Lower lobe of right lung (tissue), 2 donors: ENCODE data around the gene ROBO4. TPM values are rescaled to one million over a fixed set of nuclear protein-coding genes. Genes with fewer than 3 reads are reported as not detected.

Experiments used
- ATAC-seq, 2 donors: fragments of 200-7000 bp; cut with Tn5 transposase; one replicate each; pipeline ENCODE4 v1.9.1; 2020 to 2022; ENCODE audit warnings: mild to moderate bottlenecking in 2 of 2, moderate library complexity in 2 of 2
- DNase-seq: peaks from one replicate; pipeline ENCODE4 v3.0.0-alpha.2; 2020
- H3K27ac ChIP-seq: fragments of 200-600 bp; one replicate; pipeline ENCODE4 v1.8.0; 2022
- H3K27me3 ChIP-seq: fragments of 200-600 bp; one replicate; pipeline ENCODE4 v1.8.0; 2022; ENCODE audit warnings: low read depth
- H3K36me3 ChIP-seq: fragments of 200-600 bp; one replicate; pipeline ENCODE4 v1.8.0; 2022; ENCODE audit warnings: mild to moderate bottlenecking
- H3K4me1 ChIP-seq: fragments of 200-600 bp; one replicate; pipeline ENCODE4 v1.8.0; 2022
- H3K4me3 ChIP-seq: fragments of 200-600 bp; one replicate; pipeline ENCODE4 v1.8.0; 2022; ENCODE audit warnings: mild to moderate bottlenecking
- H3K9me3 ChIP-seq: fragments of 200-600 bp; one replicate; pipeline ENCODE4 v1.8.0; 2022
- intact Hi-C: fragments of 100-400 bp; cut with DNase I; formaldehyde crosslinking; loops from one replicate; pipeline ENCODE4 v1.11.0; 2022
- total RNA-seq: library from RNA; stranded (reverse); fragmentation: NEBNext Ultra II Directional; extraction: Animal tissue kit (Norgen Biotek cat#: 25700); gene quantifications from one replicate; pipeline ENCODE4 v1.2.1, GENCODE V29; 2021
- TF ChIP-seq, protein P1 (sequence below): fragments of 200-600 bp; IDR thresholded peaks from one replicate; pipeline ENCODE4 v1.8.0; 2022; ENCODE audit warnings: antibody characterized with exemption, mild to moderate bottlenecking
- donor health status: DM: no; HTN: yes; CAD: no; lungs with severe emphysema.

The ROBO4 gene
- total RNA-seq, 1 donor from 2014 or later, result 58.3 TPM

DNA sequence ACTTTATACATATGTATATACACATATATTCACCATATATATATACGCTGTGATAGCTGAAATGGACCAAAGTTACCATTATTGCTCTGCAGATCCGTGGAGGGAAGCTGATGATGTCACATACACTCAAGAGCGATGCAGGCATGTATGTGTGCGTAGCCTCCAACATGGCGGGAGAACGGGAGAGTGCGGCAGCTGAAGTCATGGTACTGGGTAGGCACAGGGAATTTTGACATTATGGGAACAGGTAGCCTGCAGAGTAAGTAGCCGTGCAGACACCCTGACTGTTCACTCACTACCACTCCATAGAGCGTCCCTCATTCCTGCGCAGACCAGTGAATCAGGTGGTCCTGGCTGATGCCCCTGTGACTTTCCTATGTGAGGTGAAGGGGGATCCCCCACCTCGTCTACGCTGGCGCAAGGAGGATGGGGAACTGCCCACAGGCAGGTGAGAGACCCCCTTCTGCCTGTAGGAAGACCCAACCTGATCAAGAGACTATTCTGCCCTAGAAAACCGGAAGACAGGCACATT, 27.7 kb downstream of the ROBO4 start:
- intact Hi-C loops, result no loop called here
- ATAC-seq, result no peak
- TF ChIP-seq, protein P1, sequence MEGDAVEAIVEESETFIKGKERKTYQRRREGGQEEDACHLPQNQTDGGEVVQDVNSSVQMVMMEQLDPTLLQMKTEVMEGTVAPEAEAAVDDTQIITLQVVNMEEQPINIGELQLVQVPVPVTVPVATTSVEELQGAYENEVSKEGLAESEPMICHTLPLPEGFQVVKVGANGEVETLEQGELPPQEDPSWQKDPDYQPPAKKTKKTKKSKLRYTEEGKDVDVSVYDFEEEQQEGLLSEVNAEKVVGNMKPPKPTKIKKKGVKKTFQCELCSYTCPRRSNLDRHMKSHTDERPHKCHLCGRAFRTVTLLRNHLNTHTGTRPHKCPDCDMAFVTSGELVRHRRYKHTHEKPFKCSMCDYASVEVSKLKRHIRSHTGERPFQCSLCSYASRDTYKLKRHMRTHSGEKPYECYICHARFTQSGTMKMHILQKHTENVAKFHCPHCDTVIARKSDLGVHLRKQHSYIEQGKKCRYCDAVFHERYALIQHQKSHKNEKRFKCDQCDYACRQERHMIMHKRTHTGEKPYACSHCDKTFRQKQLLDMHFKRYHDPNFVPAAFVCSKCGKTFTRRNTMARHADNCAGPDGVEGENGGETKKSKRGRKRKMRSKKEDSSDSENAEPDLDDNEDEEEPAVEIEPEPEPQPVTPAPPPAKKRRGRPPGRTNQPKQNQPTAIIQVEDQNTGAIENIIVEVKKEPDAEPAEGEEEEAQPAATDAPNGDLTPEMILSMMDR, result no peak

DNA sequence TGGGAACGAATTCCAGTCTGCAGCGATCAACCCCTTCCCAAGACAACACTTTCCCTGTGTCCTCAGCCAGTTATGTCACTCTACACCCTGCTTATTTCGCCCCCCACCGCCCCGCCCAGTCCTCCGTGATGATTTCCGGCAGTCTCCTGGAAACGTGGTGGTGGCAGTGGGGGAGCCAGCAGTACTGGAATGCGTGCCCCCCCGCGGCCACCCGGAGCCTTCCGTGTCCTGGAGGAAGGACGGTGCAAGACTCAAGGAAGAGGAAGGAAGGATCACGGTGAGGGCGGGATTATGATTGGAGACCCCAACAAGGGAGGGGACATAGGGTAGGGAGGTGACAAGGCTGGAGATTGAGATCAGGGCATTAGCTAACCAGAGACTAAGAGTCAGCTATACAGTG, 28.3 kb downstream of the ROBO4 start:
- intact Hi-C loops, result no loop called here
- Histone ChIP-seq H3K9me3 (no peaks in the 10 kb centered on the region), H3K27me3 (peaks cover 80% of the 10 kb centered on the region), H3K4me1 (peaks cover 47% of the 10 kb centered on the region), H3K4me3 (no peak overlapping the region), H3K36me3 (no peaks in the 10 kb centered on the region), H3K27ac (no peak overlapping the region)
- no peak for DNase-seq
- TF ChIP-seq, protein P1, result no peak
- ATAC-seq, result no peak

More for the DNA sequence above, 27.7 kb downstream of the ROBO4 start:
- Histone ChIP-seq H3K4me3 (no peak overlapping the region), H3K27me3 (peaks cover 80% of the 10 kb centered on the region), H3K9me3 (no peaks in the 10 kb centered on the region), H3K27ac (no peak overlapping the region), H3K4me1 (peaks cover 43% of the 10 kb centered on the region), H3K36me3 (no peaks in the 10 kb centered on the region)
- no peak for DNase-seq

DNA sequence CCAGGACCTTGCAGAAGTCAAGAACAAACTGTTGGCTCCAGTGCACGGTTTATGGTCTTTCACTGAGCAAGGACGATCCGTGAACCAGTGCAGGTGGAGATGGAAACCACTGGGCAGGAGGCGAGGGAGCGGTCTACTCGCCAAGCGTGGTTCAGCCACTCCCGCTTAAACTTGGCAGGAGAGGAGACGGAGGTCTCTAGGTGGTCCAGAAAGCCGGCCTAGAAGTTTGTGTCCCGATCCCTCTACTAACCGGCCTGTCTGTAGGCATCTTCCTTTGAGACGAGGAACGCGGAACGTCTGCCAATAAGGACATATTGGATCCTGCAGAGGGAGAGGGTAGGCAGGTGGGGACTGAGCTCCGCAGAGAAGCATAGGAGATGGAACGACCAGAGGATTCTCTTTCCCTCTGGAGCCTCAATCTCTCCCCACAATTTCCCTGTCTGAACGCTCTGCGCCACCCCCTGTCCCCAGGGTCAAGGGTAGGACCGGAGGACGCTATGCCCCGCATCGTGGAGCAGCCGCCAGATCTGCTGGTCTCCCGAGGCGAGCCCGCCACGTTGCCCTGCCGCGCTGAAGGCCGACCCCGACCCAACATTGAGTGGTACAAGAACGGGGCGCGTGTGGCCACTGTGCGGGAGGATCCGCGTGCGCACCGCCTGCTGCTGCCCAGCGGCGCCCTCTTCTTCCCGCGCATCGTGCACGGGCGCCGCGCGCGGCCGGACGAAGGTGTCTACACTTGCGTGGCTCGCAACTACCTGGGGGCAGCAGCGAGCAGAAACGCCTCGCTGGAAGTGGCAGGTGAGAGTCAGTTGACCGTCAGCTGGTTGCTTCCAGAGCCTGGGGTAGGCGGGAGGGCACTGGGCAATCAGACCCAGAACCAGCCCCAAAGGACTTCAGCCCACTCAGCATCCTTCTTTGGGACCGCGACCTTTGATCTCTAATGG, 29.1 kb downstream of the ROBO4 start:
- H3K27ac ChIP-seq, result no peak overlapping the region
- TF ChIP-seq, protein P1, result no peak
- ATAC-seq (no peak), DNase-seq (no peak)
- no peaks in the 10 kb centered on the region for H3K9me3 ChIP-seq
- intact Hi-C loops, result no loop called here
- H3K36me3 ChIP-seq, result no peaks in the 10 kb centered on the region
- H3K27me3 ChIP-seq, result peaks cover 87% of the 10 kb centered on the region
- no peak overlapping the region for H3K4me3 ChIP-seq
- peaks cover 49% of the 10 kb centered on the region for H3K4me1 ChIP-seq

GRCh38 chr11:124867700-124868099, 30.0 kb downstream of the ROBO4 start:
- TF ChIP-seq, protein P1, result peak; percentile 47
- Histone ChIP-seq H3K4me1 (peaks cover 58% of the 10 kb centered on the region), H3K36me3 (no peaks in the 10 kb centered on the region), H3K9me3 (no peaks in the 10 kb centered on the region), H3K27ac (no peak overlapping the region), H3K27me3 (peaks cover 88% of the 10 kb centered on the region), H3K4me3 (no peak overlapping the region)
- DNase-seq (no peak), ATAC-seq (peak; percentile 16 to 56)
- intact Hi-C loops, result no loop called here

- ATAC-seq, result peak; percentile 65 to 67
- peak overlapping the region; percentile 39 for H3K4me3 ChIP-seq
- intact Hi-C loops, result no loop called here
Measured at GRCh38 chr11:124865902-124866851, 31.5 kb downstream of the ROBO4 start.

More at GRCh38 chr11:124865902-124866851, 31.5 kb downstream of the ROBO4 start:
- H3K9me3 ChIP-seq, result no peaks in the 10 kb centered on the region
- no peaks in the 10 kb centered on the region for H3K36me3 ChIP-seq
- H3K27me3 ChIP-seq, result peaks cover 85% of the 10 kb centered on the region
- H3K27ac ChIP-seq, result no peak overlapping the region
- TF ChIP-seq, protein P1, result peak; percentile 84
- peaks cover 59% of the 10 kb centered on the region for H3K4me1 ChIP-seq
- DNase-seq, result no peak
